GM12878 (cell line): ENCODE measurements around the gene HIBCH.

Experiments
- CEBPZ ChIP-seq: fragments of 150-350 bp; IDR thresholded peaks from 2 replicates; pipeline ENCODE4 v1.6.1; 2016; ENCODE audit warnings: low read depth, low read length
- CTCF ChIP-seq, 3 experiments: IDR thresholded peaks in 2 of 3; conservative IDR thresholded peaks in 1 of 3; 2 replicates each; pipeline ENCODE4 v1.5.1; 2011; ENCODE audit warnings: low read depth in 3 of 3, low read length in 3 of 3, mild to moderate bottlenecking in 3 of 3, control low read depth in 2 of 3, moderate library complexity in 2 of 3, inconsistent platforms in 1 of 3, mixed read lengths in 1 of 3; ENCODE audit not compliant: control insufficient read depth in 2 of 3, insufficient read depth in 1 of 3; ENCODE audit errors: extremely low read depth in 1 of 3
- EZH2 ChIP-seq: IDR thresholded peaks from 2 replicates; pipeline ENCODE4 v1.6.1; 2012; ENCODE audit warnings: low read depth, mild to moderate bottlenecking, control low read depth, inconsistent platforms, low read length, borderline replicate concordance; ENCODE audit not compliant: control insufficient read depth
- FOXK2 ChIP-seq: fragments of 450-650 bp; IDR thresholded peaks from 2 replicates; pipeline ENCODE4 v1.6.1; 2017; ENCODE audit warnings: mild to moderate bottlenecking, moderate library complexity
- HDAC2 ChIP-seq: fragments of 200-600 bp; sonication (generic); IDR thresholded peaks from 2 replicates; pipeline ENCODE4 v1.6.1; 2017
- JUND ChIP-seq: IDR thresholded peaks from 2 replicates; pipeline ENCODE4 v1.6.1; 2012; ENCODE audit warnings: low read depth, mild to moderate bottlenecking, low read length, improper control_type of control experiment, moderate library complexity
- RCOR1 ChIP-seq: conservative IDR thresholded peaks from 2 replicates; pipeline ENCODE4 v1.6.1; 2012; ENCODE audit warnings: low read depth, low read length, improper control_type of control experiment
- SREBF1 ChIP-seq: IDR thresholded peaks from 2 replicates; pipeline ENCODE4 v1.6.1; 2012; ENCODE audit warnings: mild to moderate bottlenecking, low read length
- TF ChIP-seq, protein P1 (sequence below): fragments of 450-650 bp; IDR thresholded peaks from 2 replicates; pipeline ENCODE4 v1.6.1; 2017; ENCODE audit warnings: antibody characterized with exemption, mild to moderate bottlenecking, moderate library complexity
- TF ChIP-seq, protein P2 (sequence below): fragments of 450-650 bp; IDR thresholded peaks from 2 replicates; pipeline ENCODE4 v1.6.1; 2017; ENCODE audit warnings: mild to moderate bottlenecking

DNA sequence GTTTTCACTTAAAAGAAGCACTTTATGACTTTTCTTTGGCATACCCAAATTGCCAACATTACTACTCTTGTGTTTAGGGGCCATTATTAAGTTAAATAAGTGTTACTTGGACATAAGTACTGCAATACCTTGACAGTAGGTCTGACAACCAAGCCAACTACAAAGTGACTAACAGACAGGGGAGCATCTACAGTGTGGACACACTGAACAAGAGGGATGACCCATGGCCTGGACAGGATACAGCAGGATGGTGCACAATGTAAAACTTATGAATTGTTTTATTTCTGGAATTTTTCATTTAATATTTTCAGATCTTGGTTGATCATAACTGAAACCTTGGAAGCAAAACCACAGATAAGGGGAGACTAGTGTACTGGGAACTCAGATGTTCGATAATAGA, 19.8 kb upstream of the HIBCH start:
- TF ChIP-seq, protein P1, sequence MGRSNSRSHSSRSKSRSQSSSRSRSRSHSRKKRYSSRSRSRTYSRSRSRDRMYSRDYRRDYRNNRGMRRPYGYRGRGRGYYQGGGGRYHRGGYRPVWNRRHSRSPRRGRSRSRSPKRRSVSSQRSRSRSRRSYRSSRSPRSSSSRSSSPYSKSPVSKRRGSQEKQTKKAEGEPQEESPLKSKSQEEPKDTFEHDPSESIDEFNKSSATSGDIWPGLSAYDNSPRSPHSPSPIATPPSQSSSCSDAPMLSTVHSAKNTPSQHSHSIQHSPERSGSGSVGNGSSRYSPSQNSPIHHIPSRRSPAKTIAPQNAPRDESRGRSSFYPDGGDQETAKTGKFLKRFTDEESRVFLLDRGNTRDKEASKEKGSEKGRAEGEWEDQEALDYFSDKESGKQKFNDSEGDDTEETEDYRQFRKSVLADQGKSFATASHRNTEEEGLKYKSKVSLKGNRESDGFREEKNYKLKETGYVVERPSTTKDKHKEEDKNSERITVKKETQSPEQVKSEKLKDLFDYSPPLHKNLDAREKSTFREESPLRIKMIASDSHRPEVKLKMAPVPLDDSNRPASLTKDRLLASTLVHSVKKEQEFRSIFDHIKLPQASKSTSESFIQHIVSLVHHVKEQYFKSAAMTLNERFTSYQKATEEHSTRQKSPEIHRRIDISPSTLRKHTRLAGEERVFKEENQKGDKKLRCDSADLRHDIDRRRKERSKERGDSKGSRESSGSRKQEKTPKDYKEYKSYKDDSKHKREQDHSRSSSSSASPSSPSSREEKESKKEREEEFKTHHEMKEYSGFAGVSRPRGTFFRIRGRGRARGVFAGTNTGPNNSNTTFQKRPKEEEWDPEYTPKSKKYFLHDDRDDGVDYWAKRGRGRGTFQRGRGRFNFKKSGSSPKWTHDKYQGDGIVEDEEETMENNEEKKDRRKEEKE, result no peak
- TF ChIP-seq CTCF (IDR thresholded peaks at IDR 0.05 in 2 of 3, conservative IDR thresholded peaks at IDR 0.05 in 1 of 3; ENCODE audit: control insufficient read depth in 2 of 3, extremely low read depth in 1 of 3, insufficient read depth in 1 of 3, low read depth in 3 of 3, low read length in 3 of 3), result no peak
- TF ChIP-seq FOXK2, result no peak
- TF ChIP-seq EZH2, result no peak
- TF ChIP-seq SREBF1, result no peak
- TF ChIP-seq, protein P2, sequence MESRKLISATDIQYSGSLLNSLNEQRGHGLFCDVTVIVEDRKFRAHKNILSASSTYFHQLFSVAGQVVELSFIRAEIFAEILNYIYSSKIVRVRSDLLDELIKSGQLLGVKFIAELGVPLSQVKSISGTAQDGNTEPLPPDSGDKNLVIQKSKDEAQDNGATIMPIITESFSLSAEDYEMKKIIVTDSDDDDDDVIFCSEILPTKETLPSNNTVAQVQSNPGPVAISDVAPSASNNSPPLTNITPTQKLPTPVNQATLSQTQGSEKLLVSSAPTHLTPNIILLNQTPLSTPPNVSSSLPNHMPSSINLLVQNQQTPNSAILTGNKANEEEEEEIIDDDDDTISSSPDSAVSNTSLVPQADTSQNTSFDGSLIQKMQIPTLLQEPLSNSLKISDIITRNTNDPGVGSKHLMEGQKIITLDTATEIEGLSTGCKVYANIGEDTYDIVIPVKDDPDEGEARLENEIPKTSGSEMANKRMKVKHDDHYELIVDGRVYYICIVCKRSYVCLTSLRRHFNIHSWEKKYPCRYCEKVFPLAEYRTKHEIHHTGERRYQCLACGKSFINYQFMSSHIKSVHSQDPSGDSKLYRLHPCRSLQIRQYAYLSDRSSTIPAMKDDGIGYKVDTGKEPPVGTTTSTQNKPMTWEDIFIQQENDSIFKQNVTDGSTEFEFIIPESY, result no peak
- TF ChIP-seq RCOR1, result no peak
- TF ChIP-seq HDAC2, result no peak
- TF ChIP-seq JUND, result no peak
- no peak for TF ChIP-seq CEBPZ
